ENCODE measurements around the gene CAPZB. TPM values are rescaled to one million over a fixed set of nuclear protein-coding genes. Genes with fewer than 3 reads are reported as not detected.

The CAPZB gene
- total RNA-seq, 6 experiments from 2014 or later, result 565 to 646 (median 603) TPM

GRCh38 chr1:19423130-19423529 lies 62.2 kb downstream of the CAPZB start:
- peaks cover 6% of the 10 kb centered on the region for H3K36me3 Mint-ChIP-seq (ENCODE audit: low read depth)
- peaks cover 7% of the 10 kb centered on the region for H3K27me3 Mint-ChIP-seq (ENCODE audit: insufficient read depth)
- no peak for DNase-seq
- peaks cover 95% of the 10 kb centered on the region for H3K4me1 Mint-ChIP-seq (ENCODE audit: low read depth)
- peak overlapping the region; percentile 62 for H3K4me3 Mint-ChIP-seq
- TF ChIP-seq CTCF (IDR thresholded peaks at IDR 0.05), result no peak
- H3K27ac Mint-ChIP-seq, result peak overlapping the region; percentile 93
- H3K9me3 Mint-ChIP-seq, result no peaks in the 10 kb centered on the region

GRCh38 chr1:19421365-19421764 lies 64.0 kb downstream of the CAPZB start:
- Mint-ChIP-seq H3K27me3 (ENCODE audit: insufficient read depth) (peaks cover 6% of the 10 kb centered on the region), H3K9me3 (no peaks in the 10 kb centered on the region), H3K4me3 (no peak overlapping the region), H3K36me3 (ENCODE audit: low read depth) (peaks cover 21% of the 10 kb centered on the region), H3K27ac (peak overlapping the region; percentile 66), H3K4me1 (ENCODE audit: low read depth) (peaks cover 95% of the 10 kb centered on the region)
- TF ChIP-seq CTCF (IDR thresholded peaks at IDR 0.05), result no peak
- no peak for DNase-seq

- H3K4me1 Mint-ChIP-seq (ENCODE audit: low read depth), result peaks cover 91% of the 10 kb centered on the region
- TF ChIP-seq CTCF (IDR thresholded peaks at IDR 0.05), result no peak
- peak overlapping the region; percentile 66 for H3K27ac Mint-ChIP-seq
- DNase-seq, result no peak
- H3K4me3 Mint-ChIP-seq, result no peak overlapping the region
- H3K27me3 Mint-ChIP-seq (ENCODE audit: insufficient read depth), result peaks cover 6% of the 10 kb centered on the region
- no peaks in the 10 kb centered on the region for H3K9me3 Mint-ChIP-seq
- H3K36me3 Mint-ChIP-seq (ENCODE audit: low read depth), result peaks cover 25% of the 10 kb centered on the region
Measured at GRCh38 chr1:19420606-19421005, 64.7 kb downstream of the CAPZB start.

GRCh38 chr1:19419691-19420090 lies 65.6 kb downstream of the CAPZB start:
- no peaks in the 10 kb centered on the region for H3K9me3 Mint-ChIP-seq
- no peak for TF ChIP-seq CTCF (IDR thresholded peaks at IDR 0.05)
- H3K27me3 Mint-ChIP-seq (ENCODE audit: insufficient read depth), result peaks cover 6% of the 10 kb centered on the region
- peak overlapping the region; percentile 93 for H3K27ac Mint-ChIP-seq
- H3K4me1 Mint-ChIP-seq (ENCODE audit: low read depth), result peaks cover 91% of the 10 kb centered on the region
- peak overlapping the region; percentile 4 for H3K4me3 Mint-ChIP-seq
- no peak for DNase-seq
- H3K36me3 Mint-ChIP-seq (ENCODE audit: low read depth), result peaks cover 31% of the 10 kb centered on the region

DNA sequence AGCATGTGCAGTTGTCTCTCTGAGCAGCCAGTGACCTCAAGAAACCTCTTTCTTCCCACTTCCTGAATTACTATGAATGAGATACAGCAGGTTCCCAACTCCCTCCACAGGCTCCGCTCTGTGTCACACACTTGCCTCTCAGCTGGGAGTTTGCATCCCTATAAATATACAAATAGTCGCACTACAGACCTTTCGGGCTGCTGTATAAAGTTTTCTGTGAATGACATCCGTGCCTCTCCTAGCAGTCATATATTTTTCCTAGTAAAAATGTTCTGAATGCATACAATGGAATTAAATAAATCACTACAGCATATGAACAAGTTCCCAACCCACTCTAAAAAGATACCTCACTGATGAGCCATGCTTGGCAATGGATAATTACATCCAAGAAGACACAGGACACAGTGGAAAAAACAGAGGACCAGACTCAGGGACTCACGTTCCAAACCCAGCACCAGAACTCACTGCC lies 66.8 kb downstream of the CAPZB start:
- H3K4me3 Mint-ChIP-seq, result peak overlapping the region; percentile 67
- peaks cover 6% of the 10 kb centered on the region for H3K27me3 Mint-ChIP-seq (ENCODE audit: insufficient read depth)
- peaks cover 87% of the 10 kb centered on the region for H3K4me1 Mint-ChIP-seq (ENCODE audit: low read depth)
- peak; percentile 86 for DNase-seq
- no peak for TF ChIP-seq CTCF (IDR thresholded peaks at IDR 0.05)
- peak overlapping the region; percentile 93 for H3K27ac Mint-ChIP-seq
- peaks cover 31% of the 10 kb centered on the region for H3K36me3 Mint-ChIP-seq (ENCODE audit: low read depth)
- H3K9me3 Mint-ChIP-seq, result no peaks in the 10 kb centered on the region

Measured in HFFc6 (cell line).